ENCODE measurements around the gene ANO2.

Gene ANO2

GRCh38 chr12:5518584-5519365 lies 426.3 kb downstream of the ANO2 start:
- Histone ChIP-seq H3K36me3 (ENCODE audit: control insufficient read depth, insufficient read depth, low read length) (no peaks in the 10 kb centered on the region), H3K27me3 (replicated peaks; ENCODE audit: control insufficient read depth, insufficient read depth, low read length) (no peaks in the 10 kb centered on the region; the same call in 1 of the 2 replicates), H3K4me3 (replicated peaks; ENCODE audit: low read depth, low read length) (no peak overlapping the region)
- no peak for TF ChIP-seq CTCF (IDR thresholded peaks at IDR 0.05; ENCODE audit: insufficient read depth, low read length, poor library complexity, severe bottlenecking)
- no peak for DNase-seq (ENCODE audit: extremely low read depth, insufficient read length)

- Histone ChIP-seq H3K4me3 (replicated peaks; ENCODE audit: low read depth, low read length) (no peak overlapping the region), H3K27me3 (replicated peaks; ENCODE audit: control insufficient read depth, insufficient read depth, low read length) (no peaks in the 10 kb centered on the region; the same call in 1 of the 2 replicates), H3K36me3 (ENCODE audit: control insufficient read depth, insufficient read depth, low read length) (no peaks in the 10 kb centered on the region)
- TF ChIP-seq CTCF (IDR thresholded peaks at IDR 0.05; ENCODE audit: insufficient read depth, low read length, poor library complexity, severe bottlenecking) = no peak
- DNase-seq (ENCODE audit: extremely low read depth, insufficient read length) = no peak
Observed at GRCh38 chr12:5516371-5517241, 428.5 kb downstream of the ANO2 start.

- Histone ChIP-seq H3K27me3 (replicated peaks; ENCODE audit: control insufficient read depth, insufficient read depth, low read length) (peaks cover under 1% of the 10 kb centered on the region), H3K36me3 (ENCODE audit: control insufficient read depth, insufficient read depth, low read length) (no peaks in the 10 kb centered on the region), H3K4me3 (replicated peaks; ENCODE audit: low read depth, low read length) (no peak overlapping the region)
- no peak for DNase-seq (ENCODE audit: extremely low read depth, insufficient read length)
- TF ChIP-seq CTCF (IDR thresholded peaks at IDR 0.05; ENCODE audit: insufficient read depth, low read length, poor library complexity, severe bottlenecking) = no peak
Observed at GRCh38 chr12:5515458-5515857, 429.6 kb downstream of the ANO2 start.

- no peak for DNase-seq (ENCODE audit: extremely low read depth, insufficient read length)
- Histone ChIP-seq H3K4me3 (replicated peaks; ENCODE audit: low read depth, low read length) (no peak overlapping the region), H3K27me3 (replicated peaks; ENCODE audit: control insufficient read depth, insufficient read depth, low read length) (peaks cover 2% of the 10 kb centered on the region), H3K36me3 (ENCODE audit: control insufficient read depth, insufficient read depth, low read length) (no peaks in the 10 kb centered on the region)
- no peak for TF ChIP-seq CTCF (IDR thresholded peaks at IDR 0.05; ENCODE audit: insufficient read depth, low read length, poor library complexity, severe bottlenecking)
Observed at GRCh38 chr12:5514545-5514944, 430.5 kb downstream of the ANO2 start.

- peaks cover 2% of the 10 kb centered on the region for H3K27me3 ChIP-seq (replicated peaks; ENCODE audit: control insufficient read depth, insufficient read depth, low read length)
- H3K4me3 ChIP-seq (replicated peaks; ENCODE audit: low read depth, low read length) = no peak overlapping the region
- no peak for DNase-seq (ENCODE audit: extremely low read depth, insufficient read length)
- no peak for TF ChIP-seq CTCF (IDR thresholded peaks at IDR 0.05; ENCODE audit: insufficient read depth, low read length, poor library complexity, severe bottlenecking)
- H3K36me3 ChIP-seq (ENCODE audit: control insufficient read depth, insufficient read depth, low read length) = no peaks in the 10 kb centered on the region
Observed at GRCh38 chr12:5514016-5514415, 431.0 kb downstream of the ANO2 start.

Data from GM06990 (cell line).